GM12892 (cell line): ENCODE data around the gene PTPRN2.

ENCODE experiments used
- POLR2A ChIP-seq: IDR thresholded peaks from 2 replicates; pipeline ENCODE4 v1.6.1; 2011; ENCODE audit warnings: low read depth, low read length, control low read depth
- TAF1 ChIP-seq: IDR thresholded peaks from 2 replicates; pipeline ENCODE4 v1.6.1; 2011; ENCODE audit warnings: low read depth, mild to moderate bottlenecking, control low read depth, low read length, borderline replicate concordance

DNA sequence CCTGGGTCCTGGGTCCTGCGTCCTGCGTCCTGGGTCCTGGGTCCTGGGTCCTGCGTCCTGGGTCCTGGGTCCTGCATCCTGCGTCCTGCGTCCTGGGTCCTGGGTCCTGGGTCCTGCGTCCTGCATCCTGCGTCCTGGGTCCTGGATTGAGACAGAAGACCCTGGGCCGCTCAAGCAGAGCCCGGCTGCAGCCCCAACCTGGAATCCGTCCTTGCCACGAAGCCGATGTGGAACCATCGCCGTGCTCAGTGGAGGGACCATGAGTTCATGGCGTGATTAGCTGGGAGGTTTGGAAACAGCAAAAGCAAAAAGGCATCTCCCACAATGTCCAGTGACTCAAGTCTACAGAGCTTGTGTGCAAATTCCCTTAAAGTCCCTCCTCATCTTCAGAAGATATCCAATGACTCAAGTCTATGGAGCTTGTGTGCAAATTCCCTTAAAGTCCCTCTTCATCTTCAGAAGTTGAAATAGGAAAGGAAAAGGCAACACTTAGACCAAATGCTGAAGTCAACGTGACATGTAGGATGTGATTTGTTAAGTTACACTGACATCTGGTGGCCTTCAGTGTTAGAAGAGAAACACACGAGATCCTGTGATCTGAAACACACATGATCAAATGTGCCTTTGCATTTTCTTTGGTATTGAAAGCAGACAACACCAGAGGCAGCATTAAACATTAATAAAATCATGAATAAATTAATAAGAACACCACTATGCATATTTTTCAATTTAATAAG is 179.9 kb downstream of the PTPRN2 start:
- TF ChIP-seq POLR2A (no peak), TAF1 (no peak)
